Middle frontal gyrus (tissue), 1 donor: ENCODE results near the gene CARD16.
"Not testable (repeated sequence)": the region's sequence is repeated elsewhere in the genome, so short reads cannot be mapped to it uniquely, and the experiment has no call there.

Experiments used
- DNase-seq: peaks from one replicate; pipeline ENCODE4 v3.0.0-alpha.2; 2015; ENCODE audit warnings: low spot score; ENCODE audit errors: extremely low spot score

The CARD16 gene

DNA sequence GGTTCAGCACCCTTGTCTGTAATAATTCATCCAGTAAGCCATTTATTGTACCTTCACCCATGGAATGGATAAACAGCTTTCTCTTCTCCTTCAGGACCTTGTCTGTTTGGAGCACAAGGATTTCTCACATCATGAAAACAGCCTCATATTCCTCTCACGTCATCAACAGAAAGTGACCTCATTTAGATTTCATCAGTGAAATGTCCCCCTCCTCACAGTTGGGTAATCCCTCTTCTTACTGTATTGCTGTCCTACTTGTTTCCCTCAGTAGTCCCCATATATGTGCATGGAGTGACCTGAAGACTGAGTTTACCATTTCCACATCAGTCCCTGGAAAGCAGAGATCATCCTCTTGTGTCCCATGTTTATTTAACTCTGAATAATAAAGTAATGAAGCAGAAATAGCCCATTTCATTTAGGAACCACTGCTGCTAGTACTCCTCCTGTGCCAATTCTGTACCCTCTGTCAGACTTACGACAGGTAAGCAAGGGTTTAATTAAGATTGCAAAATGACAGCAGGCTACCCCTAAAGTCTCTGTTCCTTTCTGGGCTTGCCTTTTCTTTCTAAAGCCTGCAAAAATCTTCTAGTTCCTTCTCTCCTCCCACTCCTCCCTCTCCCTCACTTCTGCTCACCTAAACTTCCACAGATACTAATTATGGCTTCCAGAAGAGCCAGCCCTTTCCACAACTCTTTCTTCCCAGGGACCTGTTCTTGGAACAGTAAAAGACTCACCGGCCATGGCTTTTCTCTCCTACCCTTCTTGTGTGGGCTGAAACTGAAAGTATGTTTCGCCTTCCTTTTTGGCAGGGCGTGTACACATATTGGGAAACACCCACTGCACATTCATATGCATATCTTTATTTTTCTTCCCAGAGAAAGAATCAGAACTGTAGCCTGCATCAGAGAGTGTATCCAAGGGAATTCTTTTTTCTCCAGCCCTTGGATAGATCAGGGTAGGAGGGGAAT, at the start of gene CARD16:
TSS of gene CARD16 (minus strand) at position 779 of the 968 bp plus-strand sequence. CDS start at position 741, 38 bp downstream.
- not testable (repeated sequence) for DNase-seq

DNA sequence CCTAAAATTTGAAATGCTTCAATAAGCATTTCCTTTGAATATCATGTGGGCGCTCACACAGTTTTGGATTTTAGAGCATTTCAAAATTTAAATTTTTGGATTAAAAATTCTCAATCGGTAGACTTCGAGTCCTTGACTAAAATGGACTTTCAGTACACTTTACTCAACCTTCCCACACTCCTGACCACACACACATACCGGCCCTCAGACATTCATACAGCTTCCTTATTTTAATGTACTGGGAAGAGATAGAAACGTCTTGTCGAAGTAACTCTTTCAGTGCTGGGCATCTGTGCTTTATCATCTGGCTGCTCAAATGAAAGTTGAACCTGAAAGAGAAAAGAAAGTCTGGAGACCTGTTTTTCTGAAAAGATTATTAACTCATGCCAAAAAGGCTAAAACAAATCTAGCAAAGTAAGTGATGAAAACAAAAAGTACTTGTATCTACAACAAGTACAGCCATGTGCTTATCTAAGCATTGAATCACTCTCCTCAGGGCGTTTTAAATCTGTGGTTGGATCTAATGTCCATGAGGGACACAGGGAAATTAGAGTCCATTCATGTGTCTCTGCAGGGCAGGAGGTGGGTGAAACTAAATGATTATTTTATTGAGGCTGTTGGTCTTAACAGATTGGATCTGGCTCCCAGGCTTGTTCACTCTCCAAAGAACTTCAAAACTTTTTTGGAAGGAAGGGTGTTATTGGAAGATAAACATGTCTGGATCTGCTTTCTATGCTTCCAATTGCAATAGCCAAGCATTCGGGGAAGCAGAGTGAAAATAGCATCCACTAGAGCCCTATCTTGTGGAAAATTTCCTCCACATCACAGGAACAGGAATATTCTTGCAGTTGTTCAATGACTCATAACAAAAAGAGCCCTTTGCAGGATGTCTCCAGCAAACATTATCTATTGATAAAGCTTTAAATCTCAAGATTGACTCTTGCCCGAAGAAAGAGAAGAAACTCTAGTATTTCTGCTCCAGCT, 47.4 kb upstream of the CARD16 start:
- no peak for DNase-seq

DNA sequence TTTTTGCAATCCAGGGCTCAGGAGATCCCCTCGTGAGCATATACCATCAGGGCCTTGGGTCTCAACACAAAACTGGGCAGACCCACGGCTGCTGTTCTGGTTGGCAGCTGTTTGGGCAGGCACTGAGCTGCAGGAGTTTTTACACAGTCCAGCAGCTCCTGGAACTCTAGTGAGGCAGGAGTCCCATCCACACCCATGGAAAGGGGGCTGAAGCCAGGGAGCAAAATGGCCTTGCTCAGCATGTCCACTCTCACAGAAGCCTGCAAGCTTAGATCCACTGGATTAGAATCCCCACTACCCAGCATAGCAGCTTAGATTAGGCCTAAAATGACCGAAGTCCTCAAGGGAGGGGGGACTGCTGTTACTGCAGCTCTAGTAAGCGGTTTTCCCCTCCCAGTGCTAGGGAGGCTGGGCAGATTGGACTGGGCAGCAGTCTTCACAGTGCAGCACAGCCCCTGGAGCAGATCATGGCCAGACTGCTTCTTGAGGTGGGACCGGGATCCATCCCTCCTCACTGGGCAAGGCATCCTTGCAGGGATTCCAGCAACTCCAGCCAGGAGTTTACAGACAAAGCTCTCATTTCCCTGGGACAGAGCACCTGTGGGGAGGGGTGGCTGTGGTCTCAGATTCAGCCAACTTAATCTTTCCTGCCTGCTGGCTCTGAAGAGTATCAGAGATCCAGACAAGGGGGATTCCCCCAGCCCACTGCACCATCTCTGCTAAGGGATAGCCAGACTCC, 36.4 kb upstream of the CARD16 start:
- DNase-seq, result no peak

- not testable (repeated sequence) for DNase-seq
Observed at GRCh38 chr11:105080171-105080906, 35.2 kb upstream of the CARD16 start.

DNA sequence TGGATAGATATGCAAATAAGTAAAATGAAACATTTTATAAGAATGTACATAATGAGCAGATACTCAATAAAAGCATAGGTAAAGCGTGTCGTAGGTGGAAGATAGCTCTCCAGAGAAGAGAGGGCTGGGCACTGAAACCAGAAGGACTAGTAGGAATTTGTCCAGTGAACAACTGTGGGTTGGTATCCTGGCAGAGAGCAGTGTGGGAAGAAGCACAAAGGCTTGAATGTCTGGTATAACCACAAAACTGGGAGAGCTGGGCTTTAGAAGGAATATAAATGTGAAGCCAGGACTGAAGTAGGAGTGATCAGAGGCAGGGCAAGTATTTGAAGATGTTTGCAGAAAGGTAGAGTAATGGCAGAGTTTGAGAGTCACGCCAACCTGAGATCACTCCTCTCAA, 33.1 kb upstream of the CARD16 start:
- DNase-seq, result no peak

- DNase-seq, result not testable (repeated sequence)
Observed at GRCh38 chr11:105077141-105077790, 32.1 kb upstream of the CARD16 start.

GRCh38 chr11:105074166-105074530, 29.0 kb upstream of the CARD16 start:
- DNase-seq, result no peak

- DNase-seq, result no peak
Observed at GRCh38 chr11:105073456-105074165, 28.5 kb upstream of the CARD16 start.

- not testable (repeated sequence) for DNase-seq
Observed at GRCh38 chr11:105072080-105072479, 26.9 kb upstream of the CARD16 start.

DNA sequence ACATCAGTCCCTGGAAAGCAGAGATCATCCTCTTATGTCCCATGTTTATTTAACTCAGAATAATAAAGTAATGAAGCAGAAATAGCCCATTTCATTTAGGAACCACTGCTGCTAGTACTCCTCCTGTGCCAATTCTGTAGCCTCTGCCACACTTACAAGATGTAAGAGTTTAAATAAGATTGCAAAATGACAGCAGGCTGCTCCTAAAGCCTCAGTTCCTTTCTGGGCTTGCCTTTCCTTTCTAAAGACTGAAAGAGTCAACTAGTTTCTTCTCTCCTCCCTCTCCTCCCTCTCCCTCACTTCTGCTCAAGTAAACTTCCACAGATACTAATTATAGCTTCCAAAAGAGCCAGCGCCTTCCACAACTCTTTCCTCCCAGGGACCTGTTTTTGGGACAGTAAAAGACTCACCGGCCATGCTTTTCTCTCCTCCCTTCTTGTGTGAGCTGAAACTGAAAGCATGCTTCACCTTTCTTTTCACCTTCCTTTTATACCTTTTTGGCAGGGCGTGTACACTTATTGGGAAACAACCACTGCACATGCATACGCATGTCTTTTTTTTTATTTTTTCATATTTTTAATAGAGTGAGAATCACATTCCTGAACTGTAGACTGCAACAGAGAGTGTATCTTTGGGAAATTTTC, 26.1 kb upstream of the CARD16 start:
- DNase-seq, result no peak

DNA sequence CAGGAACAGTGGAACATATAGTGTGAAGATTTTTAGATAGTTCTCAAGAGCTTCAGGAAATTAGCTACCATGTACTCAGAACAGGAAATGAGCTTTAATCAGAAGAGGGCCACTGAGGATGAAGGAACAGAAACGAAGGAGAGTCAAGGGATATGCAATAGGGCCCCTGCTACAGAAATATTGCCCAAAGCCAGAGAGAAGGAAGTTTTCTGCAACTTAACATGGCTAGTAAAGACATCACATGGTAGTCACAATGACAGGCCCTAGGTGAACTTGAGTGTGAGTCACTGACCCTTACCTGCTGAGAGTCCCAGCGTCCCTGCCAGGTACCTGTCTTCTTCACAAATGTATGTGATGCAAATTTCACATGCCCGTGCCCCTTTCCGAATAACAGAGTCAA, 25.2 kb upstream of the CARD16 start:
- no peak for DNase-seq

GRCh38 chr11:105069749-105070148, 24.6 kb upstream of the CARD16 start:
- DNase-seq, result not testable (repeated sequence)

GRCh38 chr11:105063245-105063941, 18.3 kb upstream of the CARD16 start:
- not testable (repeated sequence) for DNase-seq

DNA sequence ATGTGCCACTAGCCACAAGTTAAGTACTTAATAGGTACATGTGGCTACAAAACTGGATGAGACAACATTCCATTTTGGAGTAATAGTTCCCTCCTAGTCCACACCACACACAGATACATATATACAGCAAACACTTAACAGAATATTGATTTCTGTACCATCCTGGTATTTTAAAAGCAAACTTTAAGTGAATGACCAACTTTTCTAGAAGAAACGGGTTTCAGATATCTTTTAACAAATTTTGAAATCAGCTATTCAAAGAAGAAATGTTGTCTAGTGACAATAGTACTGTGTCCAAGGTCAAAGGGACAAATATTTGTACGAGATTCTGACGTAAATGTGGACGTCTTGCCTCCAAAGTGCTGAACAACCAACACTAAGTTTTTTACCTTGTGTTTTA, 12.3 kb upstream of the CARD16 start:
- no peak for DNase-seq

GRCh38 chr11:105056446-105056845, 11.3 kb upstream of the CARD16 start:
- DNase-seq, result no peak

DNA sequence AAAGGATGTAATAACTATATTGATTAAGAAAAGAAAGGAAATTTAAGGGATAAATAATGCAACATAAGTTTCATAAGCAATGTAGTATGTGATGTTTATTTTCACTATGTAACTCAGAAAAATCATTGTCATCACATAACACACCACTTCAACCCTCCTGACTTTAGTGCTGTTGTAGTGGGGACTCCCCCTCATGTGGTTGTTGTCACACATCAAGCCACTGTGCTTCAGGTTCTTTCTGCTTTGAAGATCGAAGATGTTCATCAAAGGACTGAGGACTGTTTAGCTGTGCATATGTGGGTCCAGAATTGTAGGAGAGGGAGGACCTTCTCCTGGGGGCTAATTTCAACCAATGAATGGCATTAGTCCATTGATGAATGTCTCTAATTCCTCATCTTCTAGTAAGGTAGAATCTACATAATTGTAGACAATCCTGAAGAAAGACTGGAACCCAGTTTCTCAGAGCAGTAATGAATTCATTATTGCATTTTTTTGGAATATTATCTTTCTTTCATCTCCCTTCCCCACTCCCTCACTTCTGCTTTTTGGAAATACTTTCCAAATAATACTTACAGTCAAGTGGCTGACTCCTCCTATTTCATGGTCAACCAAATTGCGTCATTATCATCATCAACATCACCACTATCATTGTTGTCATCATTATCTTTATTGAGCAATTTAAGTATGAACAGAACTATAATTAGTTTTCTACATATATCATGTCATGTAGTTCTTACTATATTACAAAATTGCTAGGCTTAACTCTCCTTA, 9.8 kb upstream of the CARD16 start:
- no peak for DNase-seq

GRCh38 chr11:105052487-105052886, 7.4 kb upstream of the CARD16 start:
- DNase-seq, result no peak
